Measurements from ENCODE around the gene MIPEP.
"Not testable (repeated sequence)": the region's sequence is repeated elsewhere in the genome, so short reads cannot be mapped to it uniquely, and the experiment has no call there.

MIPEP gene

DNA sequence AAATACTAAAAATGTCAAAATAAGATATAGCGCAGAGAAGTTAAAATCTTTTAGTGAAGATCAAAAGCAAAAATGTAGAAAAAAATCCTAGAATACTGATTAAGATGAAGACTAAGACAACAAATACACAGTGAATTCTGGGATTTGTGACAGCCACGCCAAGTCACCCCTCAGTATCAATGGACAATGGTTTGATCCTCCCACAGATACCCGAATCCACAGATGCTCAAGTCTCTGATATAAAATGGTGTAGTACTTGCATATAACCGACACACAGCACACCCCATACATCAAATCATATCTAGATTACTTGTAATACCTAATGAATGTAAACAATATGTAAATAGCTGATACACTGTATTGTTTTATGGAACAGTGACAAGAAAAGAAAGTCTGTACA is 5.9 kb downstream of the MIPEP start (continued):
- TF ChIP-seq ZNF433 (tag by site-specific recombination; IDR thresholded peaks at IDR 0.05; ENCODE audit: low read depth) (no peak), ZNF629 (tag by site-specific recombination; IDR thresholded peaks at IDR 0.05) (no peak), ZNF37A (tag by site-specific recombination; IDR thresholded peaks at IDR 0.05) (no peak), ZNF350 (tag by site-specific recombination; IDR thresholded peaks at IDR 0.05) (no peak)
- TF ChIP-seq, protein P1, sequence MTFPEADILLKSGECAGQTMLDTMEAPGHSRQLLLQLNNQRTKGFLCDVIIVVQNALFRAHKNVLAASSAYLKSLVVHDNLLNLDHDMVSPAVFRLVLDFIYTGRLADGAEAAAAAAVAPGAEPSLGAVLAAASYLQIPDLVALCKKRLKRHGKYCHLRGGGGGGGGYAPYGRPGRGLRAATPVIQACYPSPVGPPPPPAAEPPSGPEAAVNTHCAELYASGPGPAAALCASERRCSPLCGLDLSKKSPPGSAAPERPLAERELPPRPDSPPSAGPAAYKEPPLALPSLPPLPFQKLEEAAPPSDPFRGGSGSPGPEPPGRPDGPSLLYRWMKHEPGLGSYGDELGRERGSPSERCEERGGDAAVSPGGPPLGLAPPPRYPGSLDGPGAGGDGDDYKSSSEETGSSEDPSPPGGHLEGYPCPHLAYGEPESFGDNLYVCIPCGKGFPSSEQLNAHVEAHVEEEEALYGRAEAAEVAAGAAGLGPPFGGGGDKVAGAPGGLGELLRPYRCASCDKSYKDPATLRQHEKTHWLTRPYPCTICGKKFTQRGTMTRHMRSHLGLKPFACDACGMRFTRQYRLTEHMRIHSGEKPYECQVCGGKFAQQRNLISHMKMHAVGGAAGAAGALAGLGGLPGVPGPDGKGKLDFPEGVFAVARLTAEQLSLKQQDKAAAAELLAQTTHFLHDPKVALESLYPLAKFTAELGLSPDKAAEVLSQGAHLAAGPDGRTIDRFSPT (tag by site-specific recombination; IDR thresholded peaks at IDR 0.05), result no peak

DNA sequence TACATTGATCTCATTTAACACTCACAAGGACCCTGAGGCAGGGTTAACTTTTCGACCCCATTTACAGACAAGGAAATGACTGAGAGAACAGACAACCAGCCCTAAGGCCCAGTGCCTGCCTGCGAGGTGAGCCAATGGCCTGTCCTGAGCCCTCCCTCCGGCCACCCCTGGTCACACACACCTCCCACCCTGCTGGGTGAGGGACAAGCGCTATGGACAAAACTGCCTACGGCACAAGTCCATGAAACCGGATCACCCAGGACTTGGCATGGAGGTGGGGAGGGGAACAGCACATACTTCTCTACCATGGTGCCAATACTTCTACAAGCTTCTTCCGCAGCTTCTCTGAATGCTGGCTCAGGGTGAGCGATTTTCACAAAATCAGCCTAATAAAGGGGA is 7.8 kb downstream of the MIPEP start:
- CTCF ChIA-PET, result interaction anchor here (0.5 to 0.6 kb wide), 2 partner anchors 187 to 537 kb away, joined by 3 read pairs; no protein-coding TSS in a partner anchor
- H3K4me3 ChIP-seq (ENCODE audit: low read depth, low read length); H3K4me1 ChIP-seq (ENCODE audit: control insufficient read depth, insufficient read depth, low read length); H3K9me3 ChIP-seq (ENCODE audit: control insufficient read depth, insufficient read depth, low read depth, low read length); POLR2A ChIA-PET; H3K27ac ChIP-seq (ENCODE audit: extremely low read depth, low read depth, low read length): not testable (repeated sequence)
- peaks cover 3 to 41% of the 10 kb centered on the region in 2 experiments; a peak in 2 of 3 replicates for H3K36me3 ChIP-seq (ENCODE audit: control insufficient read depth in 2 of 2, insufficient read depth in 1 of 2, low read length in 2 of 2)

DNA sequence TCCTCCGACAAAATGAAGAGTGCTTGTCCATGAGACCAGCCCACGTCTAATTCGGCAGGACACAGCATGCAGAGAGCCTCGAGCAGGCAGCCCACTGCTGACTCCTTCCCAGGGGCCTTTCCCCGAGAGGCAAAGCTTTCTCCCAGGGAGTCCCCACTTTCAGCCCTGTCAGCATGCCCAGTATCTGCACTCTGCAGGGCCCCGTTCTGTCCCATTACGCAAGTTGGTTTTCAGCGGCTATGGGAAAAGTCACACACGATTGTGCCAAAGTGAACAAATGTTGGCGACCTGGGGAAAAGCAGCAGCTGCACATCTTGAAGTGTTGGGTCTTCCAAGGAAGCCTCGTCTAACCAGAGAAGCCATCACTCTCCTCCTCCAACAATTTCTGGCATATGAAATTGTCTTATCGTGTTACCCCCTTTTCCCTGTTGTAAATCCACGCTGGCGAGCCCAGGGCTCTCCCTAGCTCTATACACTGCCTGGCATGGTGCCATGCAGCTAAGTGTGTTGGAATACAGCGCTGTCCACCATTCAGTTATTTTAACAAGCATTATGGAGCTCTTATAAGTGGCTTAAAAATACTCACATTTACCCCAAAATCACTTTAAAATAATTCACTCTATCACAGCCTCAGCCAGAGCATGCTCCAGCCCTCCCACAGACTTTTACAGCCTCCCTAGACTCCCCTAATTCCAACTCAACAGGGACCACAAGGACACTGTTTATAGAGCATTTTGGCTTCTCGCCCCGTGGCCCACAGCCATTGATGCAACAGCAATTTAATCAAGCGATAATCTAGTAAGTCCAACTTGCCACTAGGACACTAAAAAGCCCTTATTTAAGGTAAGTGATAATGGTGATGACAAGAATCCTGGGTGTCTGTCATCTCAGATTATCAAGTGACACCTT is 8.5 kb downstream of the MIPEP start:
- H3K27ac ChIP-seq (ENCODE audit: extremely low read depth, low read depth, low read length); CTCF ChIA-PET; H3K9me3 ChIP-seq (ENCODE audit: control insufficient read depth, insufficient read depth, low read depth, low read length); H3K4me3 ChIP-seq (ENCODE audit: low read depth, low read length); H3K4me1 ChIP-seq (ENCODE audit: control insufficient read depth, insufficient read depth, low read length); POLR2A ChIA-PET: not testable (repeated sequence)
- peaks cover 3 to 41% of the 10 kb centered on the region in 2 experiments; a peak in 2 of 3 replicates for H3K36me3 ChIP-seq (ENCODE audit: control insufficient read depth in 2 of 2, insufficient read depth in 1 of 2, low read length in 2 of 2)

DNA sequence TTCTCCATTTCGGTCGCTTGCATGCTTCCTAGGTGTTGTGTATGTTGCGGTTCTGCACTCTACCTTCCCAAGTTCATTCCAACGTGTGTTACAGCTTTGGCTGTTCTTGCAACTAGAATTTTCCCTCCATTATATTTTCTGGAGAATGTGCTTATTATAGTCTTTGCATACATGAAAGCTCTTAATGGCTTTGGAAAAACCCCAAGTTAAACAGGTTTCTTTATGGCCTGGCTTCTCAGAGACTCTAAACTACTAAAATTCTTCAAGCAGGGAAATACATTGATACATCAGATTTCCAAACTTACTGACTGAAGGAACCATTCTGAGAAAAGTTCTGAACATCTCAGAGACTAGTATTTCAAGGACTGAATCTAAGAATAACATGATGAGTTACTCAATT is 11.9 kb downstream of the MIPEP start:
- no peak overlapping the region for H3K27ac ChIP-seq (ENCODE audit: extremely low read depth, low read depth, low read length)
- H3K4me1 ChIP-seq (ENCODE audit: control insufficient read depth, insufficient read depth, low read length), result no peaks in the 10 kb centered on the region
- ChIA-PET CTCF (interaction anchor here (1.0 kb wide), 1 partner anchor 12 kb away, joined by 3 read pairs; the partner anchor contains the start of gene MIPEP), POLR2A (no interaction called here)
- H3K9me3 ChIP-seq (ENCODE audit: control insufficient read depth, insufficient read depth, low read depth, low read length), result no peaks in the 10 kb centered on the region
- H3K4me3 ChIP-seq (ENCODE audit: low read depth, low read length), result no peak overlapping the region
- peaks cover 0 to 25% of the 10 kb centered on the region in 2 experiments; a peak in 1 of 3 replicates for H3K36me3 ChIP-seq (ENCODE audit: control insufficient read depth in 2 of 2, insufficient read depth in 1 of 2, low read length in 2 of 2)
- no peak for TF ChIP-seq ZNF624 (tag by site-specific recombination; IDR thresholded peaks at IDR 0.05)
- no peak for TF ChIP-seq SCRT1 (tag by site-specific recombination; IDR thresholded peaks at IDR 0.05; ENCODE audit: borderline replicate concordance)
- TF ChIP-seq, protein P2, sequence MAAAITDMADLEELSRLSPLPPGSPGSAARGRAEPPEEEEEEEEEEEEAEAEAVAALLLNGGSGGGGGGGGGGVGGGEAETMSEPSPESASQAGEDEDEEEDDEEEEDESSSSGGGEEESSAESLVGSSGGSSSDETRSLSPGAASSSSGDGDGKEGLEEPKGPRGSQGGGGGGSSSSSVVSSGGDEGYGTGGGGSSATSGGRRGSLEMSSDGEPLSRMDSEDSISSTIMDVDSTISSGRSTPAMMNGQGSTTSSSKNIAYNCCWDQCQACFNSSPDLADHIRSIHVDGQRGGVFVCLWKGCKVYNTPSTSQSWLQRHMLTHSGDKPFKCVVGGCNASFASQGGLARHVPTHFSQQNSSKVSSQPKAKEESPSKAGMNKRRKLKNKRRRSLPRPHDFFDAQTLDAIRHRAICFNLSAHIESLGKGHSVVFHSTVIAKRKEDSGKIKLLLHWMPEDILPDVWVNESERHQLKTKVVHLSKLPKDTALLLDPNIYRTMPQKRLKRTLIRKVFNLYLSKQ (tag by site-specific recombination; IDR thresholded peaks at IDR 0.05; ENCODE audit: borderline replicate concordance), result no peak
- TF ChIP-seq ZNF239 (tag by site-specific recombination; IDR thresholded peaks at IDR 0.05), result no peak

DNA sequence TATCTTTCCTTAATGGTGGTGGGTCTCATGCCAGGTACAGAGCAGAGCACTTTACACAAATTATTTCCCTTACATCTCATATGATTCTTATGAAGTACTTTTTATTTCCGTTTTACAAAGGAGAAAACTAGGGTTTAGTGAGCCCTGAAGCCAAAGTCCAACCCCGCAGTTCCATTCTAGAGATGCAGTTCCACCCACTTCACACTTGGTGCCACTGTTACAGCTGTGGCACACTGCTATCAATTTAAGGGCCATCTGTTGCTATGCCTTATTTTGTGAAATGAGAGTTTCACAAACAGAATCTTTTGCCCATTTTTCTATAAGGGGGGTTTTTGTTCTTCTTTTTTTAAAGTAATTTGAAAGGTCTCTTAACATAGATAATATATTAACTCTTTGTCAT is 12.9 kb downstream of the MIPEP start:
- H3K4me1 ChIP-seq (ENCODE audit: control insufficient read depth, insufficient read depth, low read length), result no peaks in the 10 kb centered on the region
- H3K36me3 ChIP-seq (ENCODE audit: control insufficient read depth in 2 of 2, insufficient read depth in 1 of 2, low read length in 2 of 2), result peaks cover 0 to 19% of the 10 kb centered on the region in 2 experiments; a peak in 1 of 3 replicates
- no peak overlapping the region for H3K4me3 ChIP-seq (ENCODE audit: low read depth, low read length)
- peak; percentile 81 for TF ChIP-seq SCRT2 (tag by site-specific recombination; IDR thresholded peaks at IDR 0.05)
- no peak for TF ChIP-seq PRDM1 (tag by site-specific recombination; IDR thresholded peaks at IDR 0.05)
- H3K9me3 ChIP-seq (ENCODE audit: control insufficient read depth, insufficient read depth, low read depth, low read length), result no peaks in the 10 kb centered on the region
- H3K27ac ChIP-seq (ENCODE audit: extremely low read depth, low read depth, low read length), result no peak overlapping the region
- POLR2A ChIA-PET, result no interaction called here
- CTCF ChIA-PET, result interaction anchor here (0.5 to 0.6 kb wide), 2 partner anchors 75 to 396 kb away, joined by 3 to 4 read pairs; no protein-coding TSS in a partner anchor

Measured in HEK293 (cell line).